Large intestine (tissue), 3 donors: Measurements from ENCODE around the gene TMEM26. TPM values are rescaled to one million over a fixed set of nuclear protein-coding genes. Genes with fewer than 3 reads are reported as not detected.

Experiments used
- DNase-seq, 2 donors: peaks; one replicate each; pipeline versions ENCODE4 v3.0.0 to v3.0.0-alpha.2; 2013
- H3K27ac ChIP-seq: one replicate; pipeline ENCODE4 v1.5.1; 2013; ENCODE audit warnings: low read length
- H3K27me3 ChIP-seq: 2 replicates; pipeline ENCODE4 v1.6.1; 2013; ENCODE audit warnings: low read length; ENCODE audit not compliant: control insufficient read depth, insufficient read depth
- H3K36me3 ChIP-seq: 2 replicates; pipeline ENCODE4 v1.6.1; 2013; ENCODE audit warnings: low read length; ENCODE audit not compliant: control insufficient read depth, insufficient read depth
- H3K4me1 ChIP-seq: one replicate; pipeline ENCODE4 v1.6.1; 2013; ENCODE audit warnings: low read length; ENCODE audit not compliant: control insufficient read depth, insufficient read depth
- H3K4me3 ChIP-seq: one replicate; pipeline ENCODE4 v1.5.1; 2013; ENCODE audit warnings: low read length
- H3K9me3 ChIP-seq: one replicate; pipeline ENCODE4 v1.6.1; 2013; ENCODE audit warnings: mild to moderate bottlenecking, low read depth, low read length, moderate library complexity; ENCODE audit not compliant: control insufficient read depth
- WGBS: methylation state at CpG from one replicate; pipeline ENCODE4 v1.1.5; 2013; ENCODE audit warnings: low lambda C conversion rate; ENCODE audit not compliant: insufficient coverage; 5-methylcytosine and 5-hydroxymethylcytosine counted together
- polyA plus RNA-seq: library from polyadenylated mRNA; unstranded; fragments of 120-200 nt; gene quantifications from one replicate; pipeline ENCODE4 v1.2.1, GENCODE V29; 2013

TMEM26 gene
- polyA plus RNA-seq, 1 donor = 5.0 TPM

DNA sequence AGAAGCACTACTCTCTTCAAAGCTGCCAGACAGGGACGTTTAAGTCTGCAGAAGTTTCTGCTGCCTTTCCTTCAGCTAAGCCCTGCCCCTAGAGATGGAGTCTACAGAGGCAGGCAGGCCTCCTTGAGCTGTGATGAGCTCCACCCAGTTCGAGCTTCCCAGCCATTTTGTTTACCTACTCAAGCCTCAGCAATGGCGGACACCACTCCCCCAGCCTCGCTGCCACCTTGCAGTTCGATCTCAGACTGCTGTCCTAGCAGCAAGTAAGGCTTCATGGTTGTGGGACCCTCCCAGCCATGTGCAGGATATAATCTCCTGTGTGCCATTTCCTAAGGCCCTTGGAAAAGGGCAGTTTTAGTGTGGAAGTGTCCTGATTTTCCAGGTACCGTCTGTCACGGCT, 74.3 kb downstream of the TMEM26 start:
- Histone ChIP-seq H3K4me3 (no peak overlapping the region), H3K9me3 (peaks cover 8% of the 10 kb centered on the region), H3K36me3 (no peaks in the 10 kb centered on the region), H3K27ac (no peak overlapping the region), H3K4me1 (no peaks in the 10 kb centered on the region), H3K27me3 (no peaks in the 10 kb centered on the region)
- DNase-seq = no peak
- no CpG with 5 or more reads among the region's 7 CpGs for WGBS

DNA sequence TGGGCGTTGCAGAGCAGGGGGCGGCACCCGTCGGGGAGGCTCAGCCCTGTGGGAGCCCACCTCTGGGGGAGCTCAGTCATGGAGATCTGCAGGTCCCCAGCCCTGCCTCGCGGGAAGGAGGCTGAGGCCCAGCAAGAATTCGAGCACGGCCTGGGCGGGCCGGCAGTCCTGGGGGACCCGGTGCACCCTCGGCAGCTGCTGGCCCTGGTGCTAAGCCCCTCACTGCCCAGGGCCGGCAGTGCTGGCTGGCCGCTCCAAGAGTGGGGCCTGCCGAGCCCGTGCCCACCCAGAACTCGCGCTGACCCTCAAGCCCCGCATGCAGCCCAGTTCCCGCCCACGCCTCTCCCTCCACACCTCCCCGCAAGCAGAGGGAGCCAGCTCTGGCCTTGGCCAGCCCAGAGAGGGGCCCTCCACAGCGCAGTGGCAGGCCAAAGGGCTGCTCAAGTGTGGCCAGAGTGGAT, 76.2 kb downstream of the TMEM26 start:
- no peaks in the 10 kb centered on the region for H3K27me3 ChIP-seq
- peaks cover 8% of the 10 kb centered on the region for H3K9me3 ChIP-seq
- no peak for DNase-seq
- H3K27ac ChIP-seq = no peak overlapping the region
- H3K4me3 ChIP-seq = no peak overlapping the region
- no CpG with 5 or more reads among the region's 23 CpGs for WGBS
- no peaks in the 10 kb centered on the region for H3K4me1 ChIP-seq
- no peaks in the 10 kb centered on the region for H3K36me3 ChIP-seq

DNA sequence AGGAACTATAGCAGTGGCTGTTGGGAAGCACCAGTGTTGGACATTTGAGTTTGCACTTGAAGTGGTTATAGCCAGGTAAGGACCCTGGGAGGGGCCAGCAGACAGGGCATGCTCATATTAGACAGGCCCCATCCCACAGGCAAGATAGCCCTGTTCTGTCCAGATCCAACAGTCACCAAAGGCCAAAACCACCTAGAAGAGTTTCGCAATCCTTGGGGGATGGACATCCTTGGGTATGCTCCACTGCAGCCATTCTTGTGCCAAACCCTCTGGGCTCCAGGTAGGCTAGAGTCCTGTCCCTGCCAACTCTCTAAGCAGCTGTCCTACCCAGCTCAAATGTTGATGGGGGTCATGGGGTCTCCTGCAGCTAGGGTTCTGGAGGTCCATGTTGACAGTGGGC, 76.8 kb downstream of the TMEM26 start:
- Histone ChIP-seq H3K4me3 (no peak overlapping the region), H3K27me3 (no peaks in the 10 kb centered on the region), H3K4me1 (no peaks in the 10 kb centered on the region), H3K9me3 (peaks cover 8% of the 10 kb centered on the region), H3K36me3 (no peaks in the 10 kb centered on the region), H3K27ac (no peak overlapping the region)
- no CpG with 5 or more reads among the region's 1 CpG for WGBS
- DNase-seq = no peak

DNA sequence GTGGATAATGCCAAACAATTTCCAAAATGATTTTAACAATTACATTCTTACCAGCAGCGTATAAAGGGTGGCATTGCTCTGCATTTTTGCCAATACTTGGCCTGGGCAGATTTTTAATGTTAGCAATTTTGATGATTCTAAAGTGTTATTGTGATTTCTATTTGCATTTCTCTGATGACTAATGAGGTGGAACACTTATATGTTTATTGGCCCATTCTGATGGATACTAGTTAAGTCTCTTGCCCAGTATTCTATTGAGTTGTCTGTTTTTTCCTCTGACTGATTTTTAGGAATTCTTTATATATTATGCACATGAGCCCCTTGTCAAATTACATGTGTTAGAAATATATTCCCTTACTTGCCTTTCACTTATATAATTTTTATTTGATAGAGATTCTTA, 86.8 kb downstream of the TMEM26 start:
- WGBS = 100% methylated on average over 1 of the region's 1 CpG
- Histone ChIP-seq H3K4me1 (no peaks in the 10 kb centered on the region), H3K36me3 (no peaks in the 10 kb centered on the region), H3K27ac (no peak overlapping the region), H3K9me3 (no peaks in the 10 kb centered on the region), H3K4me3 (no peak overlapping the region), H3K27me3 (no peaks in the 10 kb centered on the region)
- DNase-seq = no peak

DNA sequence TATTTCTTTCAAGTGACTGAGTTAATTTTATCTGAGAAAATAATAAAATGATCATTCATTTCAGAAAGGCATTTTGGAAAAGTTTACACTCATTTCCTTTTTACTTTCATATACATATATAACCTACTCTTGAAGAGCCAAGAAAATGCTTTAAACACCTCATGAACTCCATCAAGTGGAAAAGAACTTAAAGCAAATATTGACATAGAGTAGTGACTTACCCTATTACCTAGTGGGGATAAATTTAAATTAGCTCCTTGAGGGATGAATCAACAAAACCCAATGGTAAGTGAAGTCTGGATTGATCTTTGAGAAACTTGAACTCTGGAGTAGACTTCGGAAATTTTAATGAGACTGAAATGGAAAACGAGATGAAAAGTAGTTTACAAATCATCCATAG, 88.6 kb downstream of the TMEM26 start:
- H3K4me1 ChIP-seq = no peaks in the 10 kb centered on the region
- no peaks in the 10 kb centered on the region for H3K36me3 ChIP-seq
- H3K27ac ChIP-seq = no peak overlapping the region
- no peak overlapping the region for H3K4me3 ChIP-seq
- H3K27me3 ChIP-seq = no peaks in the 10 kb centered on the region
- 67% methylated on average over 1 of the region's 2 CpGs for WGBS
- no peak for DNase-seq
- H3K9me3 ChIP-seq = no peaks in the 10 kb centered on the region

DNA sequence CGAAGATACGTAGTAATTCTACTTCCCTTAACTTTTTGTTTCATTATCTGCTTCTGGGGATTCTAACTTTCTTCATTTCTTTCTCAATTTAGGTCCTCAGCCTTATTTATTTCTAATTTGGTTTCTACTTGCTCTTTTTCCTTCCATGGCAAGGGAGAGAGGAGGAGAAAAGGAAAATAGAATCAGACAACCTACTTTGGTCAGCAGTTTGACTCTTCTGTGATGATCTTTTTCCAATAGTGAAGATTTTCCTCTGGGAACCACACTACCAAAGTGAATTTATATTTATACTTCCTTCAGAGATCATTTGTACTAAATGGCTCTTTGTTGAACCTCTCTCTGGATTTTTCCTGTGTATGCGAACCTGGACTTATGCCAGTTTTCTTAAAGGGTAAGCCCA, 90.2 kb downstream of the TMEM26 start:
- no peaks in the 10 kb centered on the region for H3K27me3 ChIP-seq
- DNase-seq = no peak
- no peaks in the 10 kb centered on the region for H3K36me3 ChIP-seq
- WGBS = 83% methylated on average over 1 of the region's 3 CpGs
- H3K27ac ChIP-seq = no peak overlapping the region
- H3K9me3 ChIP-seq = no peaks in the 10 kb centered on the region
- no peaks in the 10 kb centered on the region for H3K4me1 ChIP-seq
- H3K4me3 ChIP-seq = no peak overlapping the region

DNA sequence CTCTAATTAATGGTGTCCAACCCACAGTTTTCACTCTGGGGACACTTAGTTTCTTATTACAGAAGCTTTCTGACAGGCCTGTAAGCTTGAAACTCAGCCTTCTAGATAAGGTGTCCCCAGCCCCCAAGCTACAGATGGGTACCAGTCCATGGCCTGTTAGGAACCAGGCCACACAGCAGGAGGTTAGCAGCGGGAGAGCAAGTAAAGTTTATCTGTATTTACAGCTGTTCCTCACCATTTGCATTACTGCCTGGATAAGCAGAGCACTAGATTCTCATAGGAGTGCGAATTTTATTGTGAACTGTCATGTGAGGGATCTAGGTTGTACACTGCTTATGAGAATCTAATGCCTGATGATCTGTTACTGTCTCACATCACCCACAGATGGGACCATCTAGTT, 93.7 kb downstream of the TMEM26 start:
- no peak for DNase-seq
- no peaks in the 10 kb centered on the region for H3K9me3 ChIP-seq
- no CpG with 5 or more reads among the region's 2 CpGs for WGBS

DNA sequence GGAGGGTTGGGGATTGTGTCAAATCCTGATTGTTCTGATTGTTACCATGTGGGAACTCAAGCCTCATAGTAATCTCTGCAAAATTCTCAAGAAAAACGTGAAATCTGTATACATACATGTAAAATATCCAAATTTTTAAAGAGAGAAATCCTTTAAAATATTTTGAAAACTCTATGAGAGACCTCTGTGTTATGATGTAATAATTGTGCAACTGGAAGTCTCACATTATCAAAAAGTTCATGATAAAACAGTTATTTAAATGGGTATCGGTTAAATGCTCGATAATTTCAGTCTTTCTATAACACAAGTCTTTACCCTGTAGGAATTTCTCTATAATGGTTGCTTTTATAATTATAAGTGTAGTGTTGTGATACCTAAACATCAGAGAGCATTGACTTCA, 95.5 kb downstream of the TMEM26 start:
- no CpG with 5 or more reads among the region's 3 CpGs for WGBS
- DNase-seq = no peak
- no peaks in the 10 kb centered on the region for H3K9me3 ChIP-seq
- H3K4me3 ChIP-seq = no peak overlapping the region
- no peak overlapping the region for H3K27ac ChIP-seq
- no peaks in the 10 kb centered on the region for H3K36me3 ChIP-seq
- H3K27me3 ChIP-seq = no peaks in the 10 kb centered on the region
- H3K4me1 ChIP-seq = no peaks in the 10 kb centered on the region

More for the DNA sequence above, 93.7 kb downstream of the TMEM26 start:
- Histone ChIP-seq H3K4me1 (no peaks in the 10 kb centered on the region), H3K27ac (no peak overlapping the region), H3K4me3 (no peak overlapping the region), H3K36me3 (no peaks in the 10 kb centered on the region), H3K27me3 (no peaks in the 10 kb centered on the region)

Other genes with a start within 250 kb of the TMEM26 start
- 1.8 TPM for gene CABCOCO1, start 209.5 kb upstream of the TMEM26 start, polyA plus RNA-seq